ENCODE results near the gene HCFC1. TPM values are rescaled to one million over a fixed set of nuclear protein-coding genes. Genes with fewer than 3 reads are reported as not detected.

Gene HCFC1
- polyA plus RNA-seq, 3 donors, result 1.9 to 21.8 (median 3.8) TPM

DNA sequence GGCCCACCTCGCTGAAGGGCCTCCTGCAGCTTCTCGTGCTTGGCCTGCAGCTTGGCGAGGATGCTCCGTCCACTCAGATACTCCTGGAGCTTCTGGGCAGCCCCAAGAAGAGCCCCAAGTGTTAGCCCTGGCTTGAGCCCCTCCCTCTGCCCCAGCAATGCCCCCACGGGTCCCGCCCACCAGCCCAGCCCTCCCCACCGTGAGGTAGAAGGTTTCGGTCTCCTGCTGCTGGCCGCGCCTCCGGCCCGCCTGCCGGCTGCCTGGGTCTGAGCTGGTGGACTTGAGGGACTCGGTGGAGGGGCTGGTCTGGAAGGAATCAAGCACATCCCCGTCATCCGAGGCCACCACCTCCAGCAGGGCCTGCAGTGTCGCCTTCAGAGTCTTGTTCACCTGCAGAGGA is 58.4 kb downstream of the HCFC1 start:
- Mint-ChIP-seq H3K36me3 (peaks cover 37 to 81% of the 10 kb centered on the region in 2 donors), H3K4me1 (no peaks in the 10 kb centered on the region), H3K27me3 (ENCODE audit: low read depth in 3 of 3) (peaks cover 0 to 52% (median 0%) of the 10 kb centered on the region in 3 donors), H3K27ac (no peak overlapping the region), H3K4me3 (no peak overlapping the region), H3K9me3 (peaks cover 0 to 5% (median 0%) of the 10 kb centered on the region in 7 donors)
- Histone ChIP-seq H3K4me3 (replicated peaks in 1 of 3; ENCODE audit: low read depth in 2 of 3, low read length in 3 of 3) (no peak overlapping the region), H3K36me3 (replicated peaks in 1 of 2; ENCODE audit: control insufficient read depth in 1 of 2, insufficient read depth in 2 of 2, low read length in 2 of 2) (peaks cover 75 to 85% of the 10 kb centered on the region in 2 donors), H3K9ac (ENCODE audit: insufficient read depth, low read length, poor library complexity, severe bottlenecking) (no peak overlapping the region), H3K4me2 (replicated peaks; ENCODE audit: extremely low read depth, low read length, poor library complexity, severe bottlenecking) (no peak overlapping the region), H4K20me1 (ENCODE audit: insufficient read depth, low read length) (peaks cover 93% of the 10 kb centered on the region), H2AFZ (ENCODE audit: insufficient read depth, low read depth, low read length, poor library complexity, severe bottlenecking) (no peak overlapping the region), H3K79me2 (ENCODE audit: insufficient read depth, low read length) (peaks cover 4% of the 10 kb centered on the region), H3K4me1 (ENCODE audit: control insufficient read depth in 1 of 2, insufficient read depth in 2 of 2, low read length in 2 of 2) (no peaks in the 10 kb centered on the region), H3K27me3 (ENCODE audit: control insufficient read depth in 2 of 2, insufficient read depth in 2 of 2, low read length in 2 of 2) (no peaks in the 10 kb centered on the region), H3K9me3 (replicated peaks in 1 of 2; ENCODE audit: control insufficient read depth in 1 of 2, insufficient read depth in 1 of 2, low read length in 2 of 2) (no peaks in the 10 kb centered on the region), H3K27ac (ENCODE audit: low read depth in 1 of 2, low read length in 2 of 2) (no peak overlapping the region)
- 91% methylated on average over 8 of the region's 17 CpGs for WGBS (ENCODE audit: insufficient coverage)
- no peak for DNase-seq
- intact Hi-C loops (cut with micrococcal nuclease), result no loop called here
- TF ChIP-seq, protein P1, sequence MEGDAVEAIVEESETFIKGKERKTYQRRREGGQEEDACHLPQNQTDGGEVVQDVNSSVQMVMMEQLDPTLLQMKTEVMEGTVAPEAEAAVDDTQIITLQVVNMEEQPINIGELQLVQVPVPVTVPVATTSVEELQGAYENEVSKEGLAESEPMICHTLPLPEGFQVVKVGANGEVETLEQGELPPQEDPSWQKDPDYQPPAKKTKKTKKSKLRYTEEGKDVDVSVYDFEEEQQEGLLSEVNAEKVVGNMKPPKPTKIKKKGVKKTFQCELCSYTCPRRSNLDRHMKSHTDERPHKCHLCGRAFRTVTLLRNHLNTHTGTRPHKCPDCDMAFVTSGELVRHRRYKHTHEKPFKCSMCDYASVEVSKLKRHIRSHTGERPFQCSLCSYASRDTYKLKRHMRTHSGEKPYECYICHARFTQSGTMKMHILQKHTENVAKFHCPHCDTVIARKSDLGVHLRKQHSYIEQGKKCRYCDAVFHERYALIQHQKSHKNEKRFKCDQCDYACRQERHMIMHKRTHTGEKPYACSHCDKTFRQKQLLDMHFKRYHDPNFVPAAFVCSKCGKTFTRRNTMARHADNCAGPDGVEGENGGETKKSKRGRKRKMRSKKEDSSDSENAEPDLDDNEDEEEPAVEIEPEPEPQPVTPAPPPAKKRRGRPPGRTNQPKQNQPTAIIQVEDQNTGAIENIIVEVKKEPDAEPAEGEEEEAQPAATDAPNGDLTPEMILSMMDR (IDR thresholded peaks at IDR 0.05), result no peak

DNA sequence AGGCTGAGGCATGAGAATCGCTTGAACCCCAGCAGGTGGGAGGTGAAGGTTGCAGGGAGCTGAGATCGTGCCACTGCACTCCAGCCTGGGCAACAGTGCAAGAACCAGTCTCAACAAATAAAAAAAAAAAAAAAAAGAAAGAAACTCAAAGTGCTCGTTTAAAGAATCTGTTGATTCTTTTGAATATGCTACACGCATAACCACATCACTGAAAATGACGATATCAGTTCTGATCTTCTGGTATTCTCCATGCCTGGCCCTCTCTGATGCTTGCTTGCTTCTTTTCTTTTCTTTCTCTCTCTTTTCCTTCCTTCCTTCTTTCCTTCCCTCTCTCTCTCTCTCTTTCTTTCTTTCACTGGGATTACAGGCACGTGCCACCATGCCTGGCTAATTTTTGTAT is 59.8 kb downstream of the HCFC1 start:
- H3K27ac Mint-ChIP-seq, result peak overlapping the region in 2 of 7 donors; percentile 50 to 74
- no peak overlapping the region for H3K4me3 Mint-ChIP-seq
- Histone ChIP-seq H3K9ac (ENCODE audit: insufficient read depth, low read length, poor library complexity, severe bottlenecking) (no peak overlapping the region), H2AFZ (ENCODE audit: insufficient read depth, low read depth, low read length, poor library complexity, severe bottlenecking) (no peak overlapping the region), H3K79me2 (ENCODE audit: insufficient read depth, low read length) (no peaks in the 10 kb centered on the region), H3K9me3 (replicated peaks in 1 of 2; ENCODE audit: control insufficient read depth in 1 of 2, insufficient read depth in 1 of 2, low read length in 2 of 2) (no peaks in the 10 kb centered on the region), H3K4me2 (replicated peaks; ENCODE audit: extremely low read depth, low read length, poor library complexity, severe bottlenecking) (no peak overlapping the region), H3K36me3 (replicated peaks in 1 of 2; ENCODE audit: control insufficient read depth in 1 of 2, insufficient read depth in 2 of 2, low read length in 2 of 2) (peaks cover 77 to 79% of the 10 kb centered on the region in 2 donors), H3K27me3 (ENCODE audit: control insufficient read depth in 2 of 2, insufficient read depth in 2 of 2, low read length in 2 of 2) (no peaks in the 10 kb centered on the region), H4K20me1 (ENCODE audit: insufficient read depth, low read length) (peaks cover 95% of the 10 kb centered on the region), H3K4me3 (replicated peaks in 1 of 3; ENCODE audit: low read depth in 2 of 3, low read length in 3 of 3) (no peak overlapping the region), H3K4me1 (ENCODE audit: control insufficient read depth in 1 of 2, insufficient read depth in 2 of 2, low read length in 2 of 2) (no peaks in the 10 kb centered on the region), H3K27ac (ENCODE audit: low read depth in 1 of 2, low read length in 2 of 2) (no peak overlapping the region)
- DNase-seq, result no peak
- intact Hi-C loops (cut with micrococcal nuclease), result no loop called here
- H3K9me3 Mint-ChIP-seq, result peaks cover 0 to 9% (median 2%) of the 10 kb centered on the region in 7 donors
- TF ChIP-seq, protein P1 (IDR thresholded peaks at IDR 0.05), result no peak
- H3K27me3 Mint-ChIP-seq (ENCODE audit: low read depth in 3 of 3), result peaks cover 0 to 50% (median 0%) of the 10 kb centered on the region in 3 donors
- H3K36me3 Mint-ChIP-seq, result peaks cover 34 to 76% of the 10 kb centered on the region in 2 donors
- no peaks in the 10 kb centered on the region for H3K4me1 Mint-ChIP-seq
- WGBS (ENCODE audit: insufficient coverage), result 100% methylated on average over 2 of the region's 6 CpGs

Data from CD14-positive monocyte (primary cell).